Cardiac fibroblast (primary cell): ENCODE measurements around the gene ZDHHC11.
A peak's percentile ranks its signal among the peaks of the same experiment; 100 is the strongest.

Source experiments
- DNase-seq, 2 donors: peaks; one replicate each; pipeline versions ENCODE4 v3.0.0 to v3.0.0-alpha.2; 2010; ENCODE audit warnings: low read depth in 2 of 2
- H3K4me3 ChIP-seq, 2 donors: replicated peaks in 1 of 2; 1 replicate in 1 of 2; 2 replicates in 1 of 2; pipeline ENCODE4 v1.5.1; 2011; ENCODE audit warnings: low read depth in 2 of 2, low read length in 2 of 2, mild to moderate bottlenecking in 2 of 2, moderate library complexity in 1 of 2
- CTCF ChIP-seq: IDR thresholded peaks from one replicate; pipeline ENCODE4 v1.5.1; 2011; ENCODE audit warnings: low read depth, mild to moderate bottlenecking, low read length, inconsistent platforms

ZDHHC11 gene

GRCh38 chr5:889075-889710 lies 38.4 kb upstream of the ZDHHC11 start:
- TF ChIP-seq CTCF: no peak
- H3K4me3 ChIP-seq: no peak overlapping the region

DNA sequence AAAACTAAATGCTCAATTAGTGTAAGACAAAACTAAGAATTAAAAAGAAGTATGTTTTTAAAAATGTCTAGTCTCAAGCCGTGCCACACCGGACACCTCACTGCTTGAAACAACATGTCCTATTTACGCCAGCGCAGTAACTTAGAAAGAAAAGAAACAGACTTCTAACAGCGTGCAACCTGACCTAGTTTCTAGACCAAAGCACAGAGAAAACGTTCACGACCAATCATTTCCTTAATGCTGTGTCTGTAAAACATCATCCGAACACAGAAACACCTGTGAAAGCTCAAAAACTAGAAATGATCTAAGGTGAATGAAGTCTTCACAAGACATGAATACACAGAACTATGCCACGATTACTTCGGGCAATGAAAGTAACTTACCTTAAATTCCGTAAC lies 37.9 kb upstream of the ZDHHC11 start:
- TF ChIP-seq CTCF: no peak
- no peak for DNase-seq
- no peak overlapping the region for H3K4me3 ChIP-seq

More at GRCh38 chr5:889075-889710, 38.4 kb upstream of the ZDHHC11 start:
- DNase-seq: no peak

DNA sequence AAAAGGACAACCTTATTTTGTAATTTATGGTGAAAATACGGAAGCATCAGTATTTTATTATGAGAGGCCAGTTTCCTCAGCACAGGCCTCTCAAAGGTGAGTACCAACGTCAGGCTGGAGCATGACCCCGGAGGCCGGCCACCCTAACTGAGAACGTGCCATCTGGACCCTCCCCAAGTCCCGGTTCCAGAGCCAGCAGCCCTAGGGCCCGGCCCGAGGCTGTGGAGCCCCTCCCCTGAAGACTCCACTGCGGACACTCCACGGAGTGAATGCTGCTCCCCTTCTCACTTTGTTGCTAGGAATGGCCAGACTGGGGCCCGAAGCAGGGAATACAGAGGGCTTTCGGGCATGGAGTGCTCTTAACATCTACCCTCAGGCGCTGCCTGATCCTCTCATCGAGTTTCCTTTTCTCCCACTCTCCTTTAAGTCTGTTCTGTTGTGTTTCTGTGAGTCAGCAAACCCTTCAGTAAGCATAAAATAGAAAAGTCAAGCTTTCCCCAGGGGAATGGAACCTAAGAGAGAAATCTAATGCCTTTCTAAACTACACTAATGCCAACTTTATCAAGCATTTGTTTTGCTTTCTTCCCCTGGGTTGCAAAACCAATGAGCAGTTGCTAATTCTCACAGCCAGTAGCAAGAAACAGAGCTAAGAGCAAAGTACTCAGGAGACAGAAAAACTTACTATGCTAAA lies 37.3 kb upstream of the ZDHHC11 start:
- H3K4me3 ChIP-seq: no peak overlapping the region
- no peak for TF ChIP-seq CTCF
- DNase-seq: peak; percentile 35 to 38

- DNase-seq: no peak
Measured at GRCh38 chr5:886716-887325, 36.0 kb upstream of the ZDHHC11 start.

GRCh38 chr5:886036-886435 lies 35.2 kb upstream of the ZDHHC11 start:
- DNase-seq: no peak
- TF ChIP-seq CTCF: no peak
- no peak overlapping the region for H3K4me3 ChIP-seq

More at GRCh38 chr5:886716-887325, 36.0 kb upstream of the ZDHHC11 start:
- H3K4me3 ChIP-seq: no peak overlapping the region
- TF ChIP-seq CTCF: no peak

DNA sequence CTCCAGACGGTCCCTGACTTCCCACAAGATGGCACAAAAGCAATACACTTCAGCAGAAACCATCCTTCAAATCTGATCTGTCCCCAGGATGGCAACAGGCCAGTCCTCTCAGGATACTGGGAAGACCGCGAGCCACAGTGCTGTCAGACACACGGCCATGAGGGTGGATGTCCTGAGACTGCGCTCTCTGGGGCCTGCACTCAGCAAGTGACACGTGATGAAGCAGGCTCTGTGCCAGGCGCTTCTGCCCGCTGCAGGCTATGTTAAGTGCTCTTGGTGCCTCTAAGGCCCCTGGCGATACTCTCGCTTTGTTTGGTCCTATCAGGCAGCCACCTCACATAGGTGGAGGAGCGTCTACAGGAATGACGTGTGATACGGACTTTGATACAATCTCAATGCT lies 34.7 kb upstream of the ZDHHC11 start:
- H3K4me3 ChIP-seq: no peak overlapping the region
- no peak for TF ChIP-seq CTCF
- no peak for DNase-seq

- no peak overlapping the region for H3K4me3 ChIP-seq
- DNase-seq: no peak
- no peak for TF ChIP-seq CTCF
Measured at GRCh38 chr5:885127-885442, 34.3 kb upstream of the ZDHHC11 start.
